Skeletal muscle tissue (tissue), 4 donors: ENCODE results near the gene STX5. TPM values are rescaled to one million over a fixed set of nuclear protein-coding genes. Genes with fewer than 3 reads are reported as not detected.
"Not testable (repeated sequence)": the region's sequence is repeated elsewhere in the genome, so short reads cannot be mapped to it uniquely, and the experiment has no call there.

Source experiments
- H3K27ac ChIP-seq: one replicate; pipeline ENCODE4 v1.7.0; 2013; ENCODE audit warnings: mild to moderate bottlenecking, low read depth, low read length, inconsistent platforms
- H3K27me3 ChIP-seq, 3 donors: one replicate each; pipeline ENCODE4 v1.7.0; 2013; ENCODE audit warnings: low read length in 3 of 3; ENCODE audit not compliant: control insufficient read depth in 3 of 3, insufficient read depth in 3 of 3
- H3K36me3 ChIP-seq, 3 donors: one replicate each; pipeline ENCODE4 v1.7.0; 2013; ENCODE audit warnings: low read length in 3 of 3; ENCODE audit not compliant: control insufficient read depth in 3 of 3, insufficient read depth in 3 of 3
- H3K4me1 ChIP-seq, 3 donors: one replicate each; pipeline ENCODE4 v1.7.0; 2013; ENCODE audit warnings: low read length in 3 of 3, mild to moderate bottlenecking in 3 of 3; ENCODE audit not compliant: control insufficient read depth in 3 of 3, insufficient read depth in 3 of 3
- H3K4me3 ChIP-seq, 3 donors: one replicate each; pipeline ENCODE4 v1.7.0; 2013; ENCODE audit warnings: low read length in 3 of 3
- H3K9ac ChIP-seq, 3 donors: one replicate each; pipeline ENCODE4 v1.7.0; 2013; ENCODE audit warnings: low read length in 3 of 3, mild to moderate bottlenecking in 3 of 3, moderate library complexity in 2 of 3, low read depth in 1 of 3
- H3K9me3 ChIP-seq, 3 donors: one replicate each; pipeline ENCODE4 v1.7.0; 2013; ENCODE audit warnings: low read length in 3 of 3; ENCODE audit not compliant: control insufficient read depth in 3 of 3
- total RNA-seq: library from RNA; depleted of rRNA; stranded (reverse); fragments of >200 nt; gene quantifications from one replicate; pipeline ENCODE4 v1.2.3, GENCODE V29; 2014
- donor health status: Osteomylitis.

The STX5 gene
- total RNA-seq, 1 donor from 2014 or later, result 33.9 TPM

DNA sequence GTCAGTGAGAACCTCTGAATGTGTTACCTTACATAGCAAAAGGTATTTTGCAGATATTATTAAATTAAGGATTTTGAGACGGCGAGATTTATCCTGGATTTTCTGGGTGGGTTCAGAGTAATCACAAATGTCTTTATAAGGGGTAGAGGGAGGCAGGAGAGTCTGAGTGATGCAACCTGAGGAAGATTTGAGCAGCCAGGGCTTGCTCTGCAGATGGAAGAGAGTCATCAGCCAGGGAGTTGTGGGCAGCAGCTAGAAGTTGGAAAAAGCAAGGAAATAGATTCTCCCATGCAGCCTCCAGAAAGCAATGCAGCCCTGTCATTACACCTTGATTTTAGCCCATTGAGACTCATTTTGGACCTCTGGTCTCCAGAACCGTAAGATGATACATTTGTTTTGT is 11.6 kb upstream of the STX5 start:
- no peak overlapping the region for H3K4me3 ChIP-seq

DNA sequence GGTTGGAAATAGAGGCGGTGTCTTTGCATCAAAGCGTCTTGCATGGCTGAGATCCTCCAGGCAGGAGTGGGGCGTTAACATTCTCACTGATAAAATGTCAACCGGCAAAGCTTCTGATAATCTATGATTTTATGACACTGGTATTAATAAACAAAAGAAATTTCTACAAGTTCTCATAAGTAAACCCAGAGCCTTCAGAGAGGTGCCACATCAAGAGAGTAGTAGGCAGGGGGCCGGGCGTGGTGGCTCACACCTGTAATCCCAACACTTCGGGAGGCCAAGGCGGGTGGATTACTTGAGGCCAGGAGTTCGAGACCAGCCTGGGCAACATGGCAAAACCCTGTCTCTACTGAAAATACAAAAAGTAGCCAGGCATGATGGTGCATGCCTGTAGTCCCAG is 11.0 kb upstream of the STX5 start:
- H3K27ac ChIP-seq, result peak overlapping the region; percentile 98
- not testable (repeated sequence) for H3K27me3 ChIP-seq, H3K36me3 ChIP-seq, H3K9me3 ChIP-seq
- peaks cover 12 to 22% (median 17%) of the 10 kb centered on the region in 3 donors for H3K4me1 ChIP-seq
- H3K9ac ChIP-seq, result peak overlapping the region; percentile 90 to 99 (median 98)
- H3K4me3 ChIP-seq, result peak overlapping the region in 1 of 3 donors; percentile 82

More for the DNA sequence above, 11.6 kb upstream of the STX5 start:
- peaks cover 12 to 17% (median 14%) of the 10 kb centered on the region in 3 donors for H3K4me1 ChIP-seq
- H3K27me3 ChIP-seq, result no peaks in the 10 kb centered on the region
- H3K9ac ChIP-seq, result no peak overlapping the region
- H3K36me3 ChIP-seq, result no peaks in the 10 kb centered on the region
- H3K27ac ChIP-seq, result no peak overlapping the region
- H3K9me3 ChIP-seq, result no peaks in the 10 kb centered on the region

DNA sequence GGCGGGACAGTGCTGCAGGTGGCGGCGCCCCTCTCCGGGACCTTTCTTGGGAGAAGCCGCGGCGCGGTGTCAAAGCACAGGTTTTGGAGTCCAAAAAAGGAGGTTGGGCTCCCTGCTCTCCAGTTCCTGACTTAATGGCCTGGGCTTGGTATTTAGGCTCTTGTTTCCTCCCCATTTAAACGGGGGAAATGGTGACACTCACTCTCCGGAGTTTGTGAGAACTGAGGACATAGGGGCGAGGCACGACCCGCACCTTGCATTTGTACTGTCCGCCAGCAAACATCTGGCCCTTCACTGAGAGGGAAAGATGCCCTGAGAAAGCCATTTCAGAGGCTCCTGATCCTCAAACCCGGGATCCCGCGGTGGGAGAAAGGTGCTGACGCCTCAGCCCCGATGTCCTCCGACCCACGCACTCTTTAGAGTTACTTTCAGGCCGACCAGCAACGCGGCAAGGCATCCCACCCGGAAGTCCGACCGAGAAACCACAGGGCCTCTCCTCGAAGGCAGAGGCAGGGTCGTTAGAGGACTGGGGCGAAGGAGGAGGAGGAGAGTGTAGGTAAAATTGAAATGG is 10.4 kb upstream of the STX5 start:
- Histone ChIP-seq H3K9ac (peak overlapping the region; percentile 90 to 99 (median 98)), H3K27ac (peak overlapping the region; percentile 98), H3K27me3 (no peaks in the 10 kb centered on the region), H3K36me3 (no peaks in the 10 kb centered on the region), H3K4me3 (peak overlapping the region; percentile 78 to 84 (median 82)), H3K9me3 (no peaks in the 10 kb centered on the region), H3K4me1 (peaks cover 12 to 26% (median 21%) of the 10 kb centered on the region in 3 donors)

DNA sequence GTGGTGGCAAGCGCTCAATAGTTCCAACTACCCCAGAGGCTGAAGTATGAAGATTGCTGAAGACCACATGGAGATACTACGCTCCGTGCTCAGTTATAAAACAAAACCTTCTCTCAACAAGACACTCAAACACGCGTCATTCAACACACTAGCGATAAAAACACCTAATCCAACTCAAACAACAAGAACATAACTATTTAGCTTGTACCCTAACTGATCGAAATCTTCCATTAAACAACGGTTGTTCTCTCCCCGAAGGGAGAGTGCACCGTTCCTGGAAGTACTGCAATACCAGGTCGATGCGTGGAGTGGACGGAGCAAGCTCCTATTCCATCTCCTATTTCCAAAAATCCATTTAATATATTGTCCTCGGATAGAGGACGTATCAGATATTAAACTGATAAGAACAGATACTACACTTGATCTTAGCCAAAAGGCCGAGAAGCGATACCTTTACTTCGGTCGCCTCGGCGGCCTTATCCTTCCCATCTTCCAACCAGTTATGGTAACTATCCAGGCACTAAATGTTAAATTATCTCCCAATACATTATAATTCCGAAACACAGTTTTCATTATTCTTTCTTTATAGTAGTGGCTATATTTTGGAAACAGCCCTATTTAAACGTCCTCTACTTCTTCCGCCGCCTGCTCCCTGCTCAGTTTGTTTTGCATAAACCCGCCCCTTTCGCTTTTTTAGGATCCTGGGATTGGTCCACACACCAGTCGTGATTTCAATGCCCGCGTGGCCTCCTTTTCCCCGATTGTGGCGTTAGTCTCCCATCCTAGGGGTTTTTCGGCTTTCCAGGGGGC is 9.7 kb upstream of the STX5 start:
- peaks cover 12 to 26% (median 21%) of the 10 kb centered on the region in 3 donors for H3K4me1 ChIP-seq
- H3K36me3 ChIP-seq, result peaks cover under 1 to 3% (median 1%) of the 10 kb centered on the region in 3 donors
- peak overlapping the region; percentile 90 to 99 (median 98) for H3K9ac ChIP-seq
- H3K4me3 ChIP-seq, result peak overlapping the region; percentile 82 to 97 (median 97)
- peak overlapping the region; percentile 98 for H3K27ac ChIP-seq
- no peaks in the 10 kb centered on the region for H3K27me3 ChIP-seq
- H3K9me3 ChIP-seq, result no peaks in the 10 kb centered on the region

DNA sequence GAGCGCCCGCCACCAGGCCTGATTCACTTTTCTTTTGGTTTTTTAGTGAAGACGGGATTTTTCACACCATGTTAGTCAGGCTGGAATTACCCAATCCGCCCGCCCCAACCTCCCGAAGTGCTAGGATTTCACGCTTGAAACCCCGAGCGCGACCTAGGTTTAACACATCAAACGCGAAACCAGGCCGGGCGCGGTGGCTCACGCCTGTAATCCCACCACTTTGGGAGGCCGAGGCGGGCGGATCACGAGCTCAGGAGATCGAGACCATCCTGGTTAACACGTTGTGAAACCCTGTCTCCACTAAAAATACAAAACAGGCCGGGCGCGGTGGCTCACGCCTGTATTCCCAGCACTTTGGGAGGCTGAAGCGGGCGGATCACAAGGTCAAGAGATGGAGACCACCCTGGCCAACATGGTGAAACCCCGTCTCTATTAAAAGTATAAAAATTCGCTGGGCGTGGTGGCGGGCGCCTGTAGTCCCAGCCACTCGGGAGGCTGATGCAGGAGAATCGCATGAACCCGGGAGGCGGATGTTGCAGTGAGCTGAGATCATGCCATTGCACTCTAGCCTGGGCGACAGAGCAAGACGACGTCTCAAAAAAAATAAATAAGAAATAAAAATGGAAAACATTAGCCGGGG is 9.0 kb upstream of the STX5 start:
- Histone ChIP-seq H3K4me3 (peak overlapping the region; percentile 69 to 97 (median 97)), H3K9ac (peak overlapping the region; percentile 79 to 99 (median 89)), H3K4me1 (peaks cover 12 to 26% (median 21%) of the 10 kb centered on the region in 3 donors), H3K27ac (peak overlapping the region; percentile 98), H3K36me3 (peaks cover 6 to 10% (median 7%) of the 10 kb centered on the region in 3 donors)
- not testable (repeated sequence) for H3K27me3 ChIP-seq, H3K9me3 ChIP-seq

DNA sequence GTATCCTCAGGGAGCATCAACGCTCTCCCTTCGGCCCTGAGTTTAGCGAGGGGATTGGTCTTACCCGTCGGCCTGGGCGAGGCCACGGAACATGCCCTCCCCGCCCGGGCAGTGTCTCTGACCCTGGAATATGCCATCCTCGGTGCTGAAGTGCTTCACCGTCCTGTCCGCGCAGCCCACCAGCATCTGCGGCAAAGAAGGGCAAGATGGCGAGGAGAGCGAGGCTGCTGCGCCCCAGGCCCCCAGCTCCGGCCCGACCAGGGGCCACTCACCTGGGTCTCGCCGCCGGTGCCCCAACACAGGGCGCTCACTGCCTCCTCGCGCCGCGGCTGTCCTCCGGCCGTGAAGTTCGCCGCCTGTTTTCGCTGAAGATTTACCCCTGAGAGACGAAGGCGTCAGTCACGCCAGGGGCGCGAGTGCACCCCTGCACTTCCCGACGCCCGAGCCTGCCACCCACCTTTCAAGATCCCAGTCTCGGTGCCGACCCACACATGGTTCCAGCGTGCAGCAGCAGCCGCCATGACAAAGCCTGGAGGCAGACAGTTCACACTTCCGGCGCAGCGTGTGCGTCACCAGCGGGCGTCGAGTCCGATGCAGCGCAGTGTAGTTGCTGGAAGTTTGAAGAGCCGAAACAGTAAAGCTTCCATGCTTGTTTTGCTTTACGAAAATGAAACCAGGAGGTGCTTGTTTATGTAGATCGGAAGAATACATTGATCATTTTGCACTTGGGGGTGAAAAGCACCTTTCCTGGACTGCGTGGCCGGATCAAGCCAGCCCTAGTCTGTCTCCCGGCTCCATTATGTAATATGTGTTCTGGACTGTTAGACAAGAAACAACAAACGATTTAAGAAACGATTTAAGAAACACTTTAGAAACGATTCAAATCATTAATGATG is 7.4 kb upstream of the STX5 start, which contains the start of gene WDR74:
TSS of gene WDR74 (minus strand) at position 541 of the 896 bp plus-strand sequence. CDS start at position 521, 20 bp downstream.
- peak within 1 kb of the TSS; percentile 96 to 97 (median 97) for H3K4me3 ChIP-seq
- no peaks in the 10 kb centered on the region for H3K9me3 ChIP-seq

DNA sequence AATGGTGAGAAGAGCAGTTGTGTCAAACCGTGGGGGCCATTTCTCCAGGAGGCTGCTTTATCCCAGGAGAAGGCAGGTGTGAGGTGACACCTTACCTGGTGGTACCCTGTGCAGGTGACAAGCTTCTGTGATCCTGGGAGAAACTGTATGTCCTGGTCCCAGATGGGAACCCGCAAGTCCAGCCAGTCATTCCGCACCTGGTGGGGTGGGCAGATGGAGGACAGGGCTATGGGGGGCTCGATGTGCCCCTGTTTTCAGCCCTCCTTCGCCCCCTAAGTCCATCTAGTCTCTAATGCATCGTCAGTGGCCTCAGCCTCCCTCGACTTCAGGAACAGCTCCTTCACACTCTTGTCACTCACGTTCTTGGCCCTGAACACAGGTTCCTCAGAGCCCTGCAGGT is 3.5 kb upstream of the STX5 start:
- H3K36me3 ChIP-seq, result peaks cover 28 to 32% (median 32%) of the 10 kb centered on the region in 3 donors
- no peak overlapping the region for H3K4me3 ChIP-seq
- peaks cover 30 to 46% (median 33%) of the 10 kb centered on the region in 3 donors for H3K4me1 ChIP-seq
- H3K9ac ChIP-seq, result no peak overlapping the region
- no peaks in the 10 kb centered on the region for H3K9me3 ChIP-seq
- no peaks in the 10 kb centered on the region for H3K27me3 ChIP-seq
- H3K27ac ChIP-seq, result no peak overlapping the region

More for the DNA sequence above, 7.4 kb upstream of the STX5 start, which contains the start of gene WDR74:
- Histone ChIP-seq H3K9ac (peak within 1 kb of the TSS; percentile 89 to 99 (median 98)), H3K27me3 (no peaks in the 10 kb centered on the region), H3K27ac (peak within 1 kb of the TSS; percentile 98), H3K36me3 (peaks cover 22 to 24% (median 23%) of the 10 kb centered on the region in 3 donors), H3K4me1 (peaks cover 12 to 30% (median 21%) of the 10 kb centered on the region in 3 donors)

DNA sequence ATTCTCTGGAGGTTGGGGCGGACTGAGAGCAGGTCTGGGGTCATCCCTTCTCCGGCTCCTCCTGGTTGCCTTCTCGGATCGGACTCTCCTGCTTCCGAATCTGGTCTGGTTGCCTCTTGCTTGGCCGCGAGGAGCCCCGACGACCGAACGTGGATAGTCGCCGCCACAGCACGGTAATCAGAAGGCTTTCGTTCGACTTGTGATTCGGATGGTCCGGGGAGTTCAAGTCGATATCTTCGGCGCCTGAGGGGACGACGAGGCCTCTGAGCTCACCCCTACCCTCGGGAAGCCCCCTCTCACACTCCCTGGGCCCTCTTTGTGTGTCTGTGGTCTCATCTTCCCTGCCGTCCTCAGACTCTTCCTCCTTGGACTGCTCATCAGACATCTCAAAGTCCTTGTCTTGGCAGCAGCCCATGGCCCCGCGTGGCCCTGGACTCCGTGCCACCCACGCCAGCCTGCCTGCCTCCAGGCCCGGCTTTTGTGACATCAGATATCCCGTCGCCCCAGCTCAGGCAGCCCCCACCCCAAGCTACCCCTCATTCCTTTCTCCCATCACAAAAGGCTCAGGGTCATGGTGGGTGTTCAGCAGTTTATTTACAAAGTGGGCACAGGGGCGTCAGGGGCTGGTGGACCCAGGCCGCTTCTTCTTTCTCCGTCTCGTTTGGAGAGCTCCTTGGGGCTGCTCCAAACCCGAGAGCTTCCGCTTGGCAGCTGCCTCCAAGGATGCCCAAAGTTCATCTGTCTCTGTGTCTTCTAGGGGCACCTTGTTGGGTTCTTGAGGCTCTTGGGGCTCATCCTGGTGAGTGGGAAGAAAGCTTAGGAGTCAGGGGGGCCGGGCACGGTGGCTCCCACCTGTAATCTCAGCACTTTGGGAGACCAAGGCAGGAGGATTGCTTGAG is 734 bp upstream of the STX5 start, which contains the start of gene TEX54:
TSS of gene TEX54 (minus strand) at position 506 of the 899 bp plus-strand sequence.
- Histone ChIP-seq H3K27ac (peak within 1 kb of the TSS; percentile 98), H3K4me1 (peaks cover 26 to 38% (median 35%) of the 10 kb centered on the region in 3 donors), H3K4me3 (peak within 1 kb of the TSS; percentile 63 to 91 (median 88)), H3K9me3 (no peaks in the 10 kb centered on the region), H3K9ac (peak within 1 kb of the TSS; percentile 95 to 97 (median 96)), H3K27me3 (no peaks in the 10 kb centered on the region), H3K36me3 (peaks cover 28 to 38% (median 35%) of the 10 kb centered on the region in 3 donors)
